GM21423 (cell line): ENCODE data around the gene NUTM2D.
"Not testable (repeated sequence)": the region's sequence is repeated elsewhere in the genome, so short reads cannot be mapped to it uniquely, and the experiment has no call there.

Experiments
- ATAC-seq: cut with Tn5 transposase; IDR thresholded peaks from one replicate; pipeline ENCODE4 v1.9.1; 2021; ENCODE audit warnings: mild to moderate bottlenecking, moderate library complexity; ENCODE audit not compliant: unreplicated experiment

The NUTM2D gene

GRCh38 chr10:87374091-87374490, 16.5 kb downstream of the NUTM2D start:
- ATAC-seq = not testable (repeated sequence)

DNA sequence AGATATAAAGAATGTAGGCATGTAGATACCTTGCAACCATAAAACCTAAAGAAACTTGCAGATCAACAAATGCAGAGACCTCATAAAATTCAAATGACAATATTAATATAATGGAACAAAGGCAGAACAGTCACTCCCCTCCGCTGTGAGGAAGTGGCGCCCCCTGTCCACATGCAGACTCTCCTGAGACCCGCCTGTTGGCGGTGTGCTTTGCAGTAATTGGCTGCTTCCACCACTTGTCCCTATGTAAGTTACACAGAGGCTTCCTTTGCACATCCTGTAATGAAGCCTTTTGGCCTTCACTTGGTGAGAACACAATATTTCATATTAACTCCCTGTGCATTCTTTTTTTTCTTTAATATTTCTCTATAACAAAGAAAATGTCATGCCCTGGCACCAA, 21.6 kb downstream of the NUTM2D start:
- ATAC-seq = not testable (repeated sequence)

DNA sequence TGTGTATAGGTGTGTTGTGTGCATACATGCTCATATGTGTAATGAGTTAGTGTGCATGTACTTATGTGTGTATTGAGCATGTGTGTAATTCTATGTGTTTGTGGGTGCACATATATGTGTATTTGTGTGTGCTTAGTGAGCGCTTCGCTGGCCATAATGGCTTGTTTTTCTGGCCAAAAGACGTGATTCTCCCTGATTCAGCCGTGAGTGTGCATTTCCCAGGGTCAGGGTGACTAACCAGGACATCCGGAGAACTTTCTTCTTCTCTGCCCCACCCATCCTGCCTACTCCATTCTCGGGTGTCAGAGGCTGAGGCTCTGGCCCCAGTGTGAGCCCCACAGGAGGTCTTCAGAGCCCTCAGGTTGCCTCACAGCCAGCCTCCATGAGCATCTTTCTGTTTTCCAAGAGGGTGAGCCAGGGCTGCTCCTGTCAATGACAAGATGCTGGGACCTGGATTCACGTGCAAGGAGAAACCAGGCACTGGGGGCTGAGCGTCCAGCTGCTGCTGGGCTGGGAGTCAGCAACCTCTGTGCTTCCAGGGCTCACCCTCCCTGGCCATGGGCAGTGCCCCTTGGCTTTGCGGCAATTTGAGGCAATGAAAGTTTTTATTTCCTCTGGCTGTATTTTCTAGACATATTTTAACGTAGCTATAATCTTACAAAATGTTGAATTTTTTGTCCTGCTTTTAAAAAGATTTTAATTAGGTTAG, 25.8 kb downstream of the NUTM2D start:
- not testable (repeated sequence) for ATAC-seq

- ATAC-seq = not testable (repeated sequence)
Measured at GRCh38 chr10:87384283-87384682, 26.7 kb downstream of the NUTM2D start.

GRCh38 chr10:87385762-87386360, 28.3 kb downstream of the NUTM2D start:
- not testable (repeated sequence) for ATAC-seq

DNA sequence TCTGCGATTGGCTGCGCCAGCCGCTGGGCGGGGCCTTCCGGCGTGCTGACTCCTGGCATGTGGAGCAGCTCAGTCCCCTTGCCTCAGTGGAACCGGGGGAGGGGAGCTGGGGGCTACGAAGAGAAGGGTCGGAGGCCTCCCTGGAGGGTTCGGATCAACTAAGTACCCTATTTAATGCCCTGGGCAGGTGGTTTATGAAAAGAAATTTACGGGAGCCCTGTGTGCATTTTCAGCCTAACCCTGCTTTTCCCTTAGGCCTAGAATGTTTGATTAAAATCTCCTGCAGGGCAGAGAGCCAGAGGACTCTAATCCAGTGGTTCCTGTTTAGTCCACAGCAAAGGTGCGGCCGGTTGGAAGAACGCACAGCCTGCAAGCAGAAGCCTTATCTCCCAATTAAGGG, 33.8 kb downstream of the NUTM2D start:
- not testable (repeated sequence) for ATAC-seq

- not testable (repeated sequence) for ATAC-seq
Measured at GRCh38 chr10:87396206-87396605, 38.7 kb downstream of the NUTM2D start.

DNA sequence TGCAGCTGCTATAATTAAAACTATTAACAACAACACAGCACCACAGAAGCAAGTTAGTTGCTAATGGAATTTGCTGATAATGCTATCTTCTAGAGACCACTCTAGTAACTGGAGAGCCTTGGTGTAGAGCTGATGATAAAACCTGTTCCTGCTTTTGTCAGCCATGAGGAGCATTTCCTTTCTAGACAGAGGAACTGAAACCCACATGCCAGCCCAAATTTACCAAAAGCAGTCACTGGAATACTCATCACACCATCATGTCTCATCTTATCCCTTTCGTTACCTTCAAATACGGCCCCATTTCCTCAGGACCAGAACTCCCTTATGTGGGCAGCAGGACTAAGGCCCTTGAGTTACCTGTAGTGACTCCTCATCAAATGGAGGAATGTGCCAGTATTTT, 40.9 kb downstream of the NUTM2D start:
- ATAC-seq = peak; percentile 67

DNA sequence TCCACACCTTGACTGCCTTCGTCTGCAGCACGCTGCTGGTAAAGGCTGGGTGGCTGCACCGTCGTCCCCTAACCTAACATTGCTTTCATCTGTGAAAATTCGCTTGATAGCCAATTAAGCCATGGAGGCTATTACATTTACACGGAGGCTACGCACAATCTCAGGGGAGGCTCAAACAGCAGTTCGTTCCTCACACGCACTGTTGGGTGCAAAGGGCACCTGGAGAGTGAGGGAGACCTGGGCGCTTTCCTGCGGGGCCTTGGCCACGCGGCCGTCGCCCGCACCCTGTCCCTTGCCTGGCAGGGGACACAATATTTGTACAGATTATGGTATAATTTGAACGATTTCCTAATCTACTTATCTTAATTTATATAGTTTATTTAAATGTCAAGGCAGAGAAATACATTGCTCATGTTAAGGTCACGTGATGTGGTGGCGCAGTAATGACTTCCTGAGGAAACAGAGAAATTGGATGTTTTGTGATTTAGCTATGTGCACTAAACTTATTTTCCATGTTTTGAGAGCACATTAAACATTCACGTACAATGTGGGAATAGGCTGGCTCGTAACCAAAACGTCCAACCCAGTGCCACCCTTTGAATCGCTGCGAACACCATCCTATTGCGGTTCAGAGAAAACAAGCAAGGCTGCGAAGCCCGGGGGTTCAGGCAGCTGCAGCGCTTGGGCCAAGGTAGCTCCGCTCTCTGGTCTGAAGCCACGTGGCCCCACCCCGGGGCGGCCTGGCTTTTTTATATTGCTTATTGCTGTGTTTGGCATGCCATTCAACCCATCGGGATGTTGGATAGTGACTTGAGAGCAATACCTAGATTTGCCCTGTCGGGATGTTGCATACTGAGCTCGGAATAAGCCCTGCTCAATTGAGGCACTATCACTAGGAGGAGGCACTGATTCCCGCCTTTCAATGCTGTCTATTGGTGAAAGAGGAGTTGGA, 50.2 kb downstream of the NUTM2D start:
- ATAC-seq = not testable (repeated sequence)

GRCh38 chr10:87413921-87414320, 56.4 kb downstream of the NUTM2D start:
- ATAC-seq = not testable (repeated sequence)
